ENCODE data around the gene CERKL.
"Not testable (repeated sequence)": the region's sequence is repeated elsewhere in the genome, so short reads cannot be mapped to it uniquely, and the experiment has no call there.

Gene CERKL, protein sequence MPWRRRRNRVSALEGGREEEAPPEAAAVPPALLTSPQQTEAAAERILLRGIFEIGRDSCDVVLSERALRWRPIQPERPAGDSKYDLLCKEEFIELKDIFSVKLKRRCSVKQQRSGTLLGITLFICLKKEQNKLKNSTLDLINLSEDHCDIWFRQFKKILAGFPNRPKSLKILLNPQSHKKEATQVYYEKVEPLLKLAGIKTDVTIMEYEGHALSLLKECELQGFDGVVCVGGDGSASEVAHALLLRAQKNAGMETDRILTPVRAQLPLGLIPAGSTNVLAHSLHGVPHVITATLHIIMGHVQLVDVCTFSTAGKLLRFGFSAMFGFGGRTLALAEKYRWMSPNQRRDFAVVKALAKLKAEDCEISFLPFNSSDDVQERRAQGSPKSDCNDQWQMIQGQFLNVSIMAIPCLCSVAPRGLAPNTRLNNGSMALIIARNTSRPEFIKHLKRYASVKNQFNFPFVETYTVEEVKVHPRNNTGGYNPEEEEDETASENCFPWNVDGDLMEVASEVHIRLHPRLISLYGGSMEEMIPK

GRCh38 chr2:181656450-181657291, at the start of gene CERKL:
Gene CERKL, minus strand, starts transcription at chr2:181657105. Its CDS starts 99 bp downstream, at chr2:181657006.
- DNase-seq (ENCODE audit: low read depth) = no peak

GRCh38 chr2:181702519-181702918, 45.6 kb upstream of the CERKL start:
- not testable (repeated sequence) for DNase-seq (ENCODE audit: low read depth)

DNA sequence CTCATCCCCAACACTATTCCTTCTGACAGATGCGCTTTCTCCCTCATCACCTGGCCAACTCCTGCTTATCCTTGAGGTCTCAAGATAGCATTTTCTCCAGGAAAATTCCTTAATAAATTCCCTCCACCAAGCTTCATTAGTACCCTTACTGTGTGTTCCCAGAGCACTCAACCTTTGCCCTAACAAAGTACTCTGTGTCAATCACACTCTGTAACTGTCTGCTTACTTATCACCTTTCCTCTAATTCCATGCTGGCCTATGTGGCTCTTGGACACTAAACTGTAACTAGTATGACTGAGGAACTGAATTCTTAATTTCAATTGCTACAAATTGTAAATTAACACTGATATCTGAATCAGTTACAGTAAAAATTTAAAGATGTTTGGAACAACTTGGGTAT, 41.3 kb upstream of the CERKL start:
- no peak for DNase-seq (ENCODE audit: low read depth)

GRCh38 chr2:181697571-181697970, 40.7 kb upstream of the CERKL start:
- no peak for DNase-seq (ENCODE audit: low read depth)

GRCh38 chr2:181697126-181697525, 40.2 kb upstream of the CERKL start:
- DNase-seq (ENCODE audit: low read depth) = no peak

GRCh38 chr2:181694271-181694670, 37.4 kb upstream of the CERKL start:
- DNase-seq (ENCODE audit: low read depth) = no peak

DNA sequence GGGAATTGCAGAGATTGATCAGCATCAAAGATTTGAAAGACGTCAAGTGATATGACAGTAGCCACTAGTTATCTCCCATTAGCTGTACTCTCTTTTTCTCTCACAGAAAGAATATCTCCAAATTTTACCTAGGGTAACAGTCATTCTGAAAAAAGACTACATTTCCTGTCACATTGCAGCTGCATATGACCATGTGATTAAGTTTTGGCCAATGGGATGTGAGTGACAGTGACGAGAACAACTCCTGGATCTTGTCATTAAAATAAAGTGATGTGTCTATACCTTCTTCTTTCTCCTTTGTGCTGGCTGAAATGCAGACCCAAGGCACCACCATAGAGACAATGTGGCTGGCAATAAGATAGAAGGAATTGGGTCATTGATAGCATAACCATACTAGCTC, 34.0 kb upstream of the CERKL start:
- DNase-seq (ENCODE audit: low read depth) = no peak

- DNase-seq (ENCODE audit: low read depth) = no peak
Observed at GRCh38 chr2:181686576-181687185, 29.8 kb upstream of the CERKL start.

DNA sequence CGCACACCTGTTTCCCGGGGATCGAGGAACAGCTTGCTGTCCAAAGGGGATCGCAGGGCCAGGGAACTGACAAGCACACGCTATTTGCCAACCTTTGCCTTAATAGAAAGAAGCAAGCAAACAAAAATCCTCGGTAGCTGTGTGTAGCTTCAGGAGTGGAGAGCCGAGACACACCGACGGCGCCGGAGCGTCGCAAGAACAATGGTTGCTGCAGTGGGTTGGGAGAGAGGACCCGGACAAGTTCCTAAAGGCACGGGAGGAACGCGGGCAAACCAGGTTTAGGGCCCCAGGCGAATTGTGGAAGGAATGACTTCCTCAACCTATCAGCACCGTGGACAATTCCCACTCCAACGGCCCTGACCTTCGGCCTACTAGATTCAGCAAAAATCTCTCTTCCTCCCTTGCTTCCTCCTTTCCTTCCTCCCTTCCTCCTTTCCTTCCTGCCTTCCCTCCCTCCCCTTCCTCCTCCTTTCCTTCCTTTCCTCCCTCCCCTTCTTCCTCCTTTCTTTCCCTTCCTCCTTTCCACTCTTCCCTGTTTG, 28.3 kb upstream of the CERKL start:
- DNase-seq (ENCODE audit: low read depth) = no peak

GRCh38 chr2:181684454-181685149, 27.7 kb upstream of the CERKL start:
- no peak for DNase-seq (ENCODE audit: low read depth)

DNA sequence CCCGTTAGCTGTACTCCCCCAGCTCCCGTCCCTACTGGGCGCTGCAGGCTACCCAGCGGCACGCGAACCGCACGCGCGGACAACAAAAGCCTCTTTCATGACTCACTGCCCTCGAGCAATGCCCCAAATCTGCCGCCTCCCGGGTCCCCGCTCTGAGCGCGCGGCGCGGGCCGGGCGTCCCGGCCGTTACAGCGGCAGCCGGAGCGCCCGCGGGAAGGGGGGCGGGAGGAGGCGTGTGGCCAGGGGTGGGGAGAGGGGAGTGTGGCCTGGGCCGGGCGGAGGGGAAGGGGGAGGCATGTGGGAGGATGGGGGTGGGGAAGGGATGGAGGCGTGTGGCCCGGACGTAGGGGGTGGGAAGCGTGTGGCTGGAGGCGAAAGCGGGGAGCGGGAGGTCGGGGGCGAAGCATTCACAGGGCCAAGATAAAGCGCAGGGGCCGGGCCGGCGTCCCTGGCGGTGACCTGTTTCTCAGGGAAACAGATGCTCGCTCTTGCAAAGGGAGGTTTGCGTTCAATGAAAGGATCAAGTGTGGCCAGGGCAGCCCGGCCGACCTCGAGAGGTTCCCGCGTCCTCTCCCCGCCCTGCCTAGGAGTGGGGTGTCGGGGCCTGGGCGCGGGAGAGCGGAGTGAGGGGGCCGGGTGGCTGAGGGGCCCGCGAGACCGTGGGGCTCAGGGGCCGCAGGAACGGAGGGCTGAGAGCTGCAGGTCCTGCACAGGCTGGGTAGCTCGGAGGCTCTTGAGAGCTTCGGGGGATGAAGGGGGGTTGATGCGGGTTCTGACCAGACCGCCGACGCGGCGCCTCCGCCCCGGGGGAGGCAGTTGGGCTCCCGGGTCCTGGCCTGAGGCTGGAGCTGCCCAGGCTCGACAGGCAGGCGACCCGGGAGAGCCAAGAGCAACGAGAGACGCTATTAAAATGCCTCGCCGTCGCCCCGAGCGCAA, 26.9 kb upstream of the CERKL start:
- DNase-seq (ENCODE audit: low read depth) = no peak

DNA sequence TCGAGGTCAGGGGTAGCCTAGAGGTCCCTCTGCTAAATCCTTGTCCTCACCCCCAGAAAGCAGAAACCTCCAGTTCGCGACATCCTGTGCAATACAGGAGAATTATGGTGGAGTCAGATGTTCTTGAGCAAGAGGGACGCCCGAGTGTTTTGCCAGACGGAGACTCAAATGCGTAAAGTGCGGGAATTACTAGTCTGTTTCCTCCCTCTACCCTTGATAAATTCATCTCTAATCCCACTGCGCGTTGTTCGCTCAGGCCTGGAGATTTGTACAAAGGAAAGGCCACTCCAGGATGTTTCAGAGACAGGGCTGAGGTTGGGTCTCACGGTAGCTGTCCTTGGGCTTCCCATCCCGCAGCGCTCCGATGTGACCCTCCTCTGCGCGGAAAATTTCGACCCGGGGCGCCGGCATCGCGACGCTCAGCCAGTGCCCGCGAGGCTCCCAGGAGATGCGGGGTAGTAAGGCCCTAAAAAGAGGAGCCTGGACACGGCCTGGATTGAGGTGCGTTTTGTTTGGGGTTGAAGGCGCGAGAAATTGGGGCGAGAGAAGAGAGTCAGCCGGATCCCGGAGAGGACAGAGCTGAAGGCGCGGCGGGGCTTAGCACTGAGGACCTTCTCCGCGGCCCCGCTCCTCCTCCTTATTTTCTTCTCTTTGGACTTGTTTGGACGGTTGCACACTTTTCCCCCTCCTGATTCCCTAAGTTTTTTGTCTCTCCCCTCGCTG, 26.1 kb upstream of the CERKL start:
- no peak for DNase-seq (ENCODE audit: low read depth)

DNA sequence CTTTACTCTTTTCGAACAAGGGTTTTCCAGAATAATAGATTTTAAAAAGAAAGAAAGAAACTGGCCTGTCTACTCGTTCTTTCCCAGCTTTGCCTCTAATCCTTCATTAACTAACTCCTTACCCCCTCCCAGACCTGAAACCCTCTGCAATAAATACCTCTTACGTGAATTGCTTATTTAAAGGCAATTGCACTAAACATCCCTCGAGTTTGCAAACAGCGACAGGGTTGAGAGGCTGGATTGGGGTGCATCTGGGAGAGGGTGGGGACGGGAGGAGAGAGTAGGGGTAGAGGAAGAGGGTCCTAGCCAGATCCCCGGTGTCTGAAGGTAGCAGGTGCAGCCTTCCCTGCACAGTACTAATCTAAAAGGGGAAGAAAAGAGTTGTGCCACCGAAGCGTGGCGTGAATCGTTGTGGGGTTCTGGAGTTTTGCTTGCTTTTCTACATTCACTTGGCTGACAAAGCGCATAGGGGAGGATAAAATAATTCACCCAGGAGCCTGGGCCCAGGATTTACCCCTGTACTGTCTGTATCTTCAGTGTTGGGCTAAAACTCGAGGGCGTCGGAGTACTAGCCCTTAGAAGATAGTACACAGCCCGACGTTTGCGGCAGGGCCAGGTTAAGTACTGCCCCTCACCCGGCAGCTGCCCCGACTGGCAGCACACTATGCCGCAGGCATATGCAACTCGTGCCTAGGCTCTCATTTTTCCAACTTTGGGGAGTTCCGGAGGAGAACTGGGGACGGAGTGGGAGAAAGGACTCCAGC, 25.3 kb upstream of the CERKL start:
- no peak for DNase-seq (ENCODE audit: low read depth)

DNA sequence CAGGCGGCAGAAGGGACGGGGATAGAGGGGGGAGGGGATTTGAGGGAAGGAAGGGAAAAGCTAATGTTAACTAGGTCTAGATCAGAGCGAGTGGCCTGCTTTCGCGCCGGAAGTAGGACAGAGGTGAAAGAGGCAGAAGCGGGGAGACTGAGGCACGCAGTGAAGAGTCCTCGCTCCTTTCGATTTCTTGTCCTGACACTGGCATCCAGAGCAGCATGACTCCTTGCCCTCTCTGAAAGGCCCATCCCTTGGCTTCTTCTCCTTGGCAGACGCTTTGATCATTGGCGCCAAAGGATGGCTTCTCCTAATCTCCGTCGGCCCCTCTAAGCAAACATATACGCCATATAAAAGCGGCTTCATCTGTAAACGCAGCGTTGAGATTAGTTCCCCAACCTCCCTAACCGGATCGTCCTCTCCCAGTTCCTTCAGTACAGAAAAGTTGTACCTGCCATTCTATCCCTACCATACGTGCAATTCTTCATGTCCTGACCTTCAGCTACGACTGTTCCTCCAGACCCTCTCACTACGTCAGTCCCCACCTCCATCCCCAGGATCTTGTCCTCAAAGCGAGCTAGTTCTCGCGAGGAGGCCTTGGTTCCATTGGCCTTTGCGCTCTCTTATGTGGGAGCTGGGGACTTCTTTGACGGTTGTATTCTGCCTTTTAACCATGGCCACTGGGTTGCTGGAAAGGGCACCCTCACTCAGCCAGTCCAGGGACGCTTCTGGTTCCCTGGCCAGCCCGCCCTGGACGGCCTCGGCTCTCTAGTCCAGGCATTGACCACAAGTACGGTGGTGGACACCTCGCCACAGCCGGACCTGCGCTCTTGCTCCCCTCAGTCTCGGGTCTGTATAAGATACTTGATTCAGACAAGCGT, 24.3 kb upstream of the CERKL start:
- no peak for DNase-seq (ENCODE audit: low read depth)

DNA sequence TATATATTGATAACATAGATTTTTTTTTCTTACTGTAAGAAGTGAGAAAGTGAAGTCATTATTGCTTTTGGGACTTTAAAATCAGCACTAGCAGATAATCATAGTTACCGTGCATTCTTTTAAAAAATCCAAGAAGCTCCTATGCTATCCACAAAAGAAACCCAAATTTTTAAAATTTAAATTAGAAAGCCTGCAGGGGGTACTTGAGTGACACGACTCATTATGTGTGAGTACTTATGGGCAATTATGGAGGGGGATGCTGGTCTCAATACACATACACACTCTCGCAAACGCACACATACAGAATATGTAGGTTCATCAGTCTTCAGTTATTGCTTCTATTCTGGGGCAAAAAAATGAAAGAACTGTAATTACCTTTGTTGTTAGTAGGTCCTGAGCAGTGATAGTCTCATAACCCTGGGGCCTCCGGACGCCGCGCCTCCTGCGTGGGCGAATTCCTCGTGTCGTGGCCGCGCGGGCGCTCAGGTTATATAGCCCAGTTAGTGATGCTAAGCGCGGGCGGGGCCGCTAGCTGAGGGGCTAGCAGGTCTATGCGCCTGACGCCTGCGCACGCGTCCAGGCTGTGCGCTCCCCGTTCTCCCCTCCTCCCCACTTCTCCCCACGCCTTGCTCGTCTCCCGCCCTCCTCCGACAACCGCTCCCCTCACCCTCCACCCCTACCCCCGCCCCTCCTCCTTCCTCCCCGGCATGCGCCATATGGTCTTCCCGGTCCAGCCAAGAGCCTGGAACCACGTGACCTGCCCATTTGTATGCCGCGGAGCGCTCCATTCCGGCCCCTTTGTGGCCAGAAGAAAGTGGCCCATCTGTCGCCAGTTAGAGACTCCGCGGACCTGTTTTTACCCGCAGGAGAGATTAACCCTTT, 23.4 kb upstream of the CERKL start, which contains the start of gene NEUROD1:
NEUROD1 (minus strand) TSS at position 463 of the 882 bp plus-strand sequence. CDS start 1,657 bp downstream, outside the sequence.
- DNase-seq (ENCODE audit: low read depth) = no peak

GRCh38 chr2:181679544-181679979, 22.7 kb upstream of the CERKL start:
- no peak for DNase-seq (ENCODE audit: low read depth)

Measured in non-pigmented ciliary epithelial cell (primary cell).